NCI-H2196 treated with DMSO at 0.1 percent for 48 hours (cell line): ENCODE data around the gene NDST1.
"Not testable (repeated sequence)": the region's sequence is repeated elsewhere in the genome, so short reads cannot be mapped to it uniquely, and the experiment has no call there.

Source experiments
- DNase-seq: peaks from one replicate; lab custom pipeline; 2025; ENCODE audit not compliant: unreplicated experiment; lab: John Stamatoyannopoulos, UW

NDST1 gene

DNA sequence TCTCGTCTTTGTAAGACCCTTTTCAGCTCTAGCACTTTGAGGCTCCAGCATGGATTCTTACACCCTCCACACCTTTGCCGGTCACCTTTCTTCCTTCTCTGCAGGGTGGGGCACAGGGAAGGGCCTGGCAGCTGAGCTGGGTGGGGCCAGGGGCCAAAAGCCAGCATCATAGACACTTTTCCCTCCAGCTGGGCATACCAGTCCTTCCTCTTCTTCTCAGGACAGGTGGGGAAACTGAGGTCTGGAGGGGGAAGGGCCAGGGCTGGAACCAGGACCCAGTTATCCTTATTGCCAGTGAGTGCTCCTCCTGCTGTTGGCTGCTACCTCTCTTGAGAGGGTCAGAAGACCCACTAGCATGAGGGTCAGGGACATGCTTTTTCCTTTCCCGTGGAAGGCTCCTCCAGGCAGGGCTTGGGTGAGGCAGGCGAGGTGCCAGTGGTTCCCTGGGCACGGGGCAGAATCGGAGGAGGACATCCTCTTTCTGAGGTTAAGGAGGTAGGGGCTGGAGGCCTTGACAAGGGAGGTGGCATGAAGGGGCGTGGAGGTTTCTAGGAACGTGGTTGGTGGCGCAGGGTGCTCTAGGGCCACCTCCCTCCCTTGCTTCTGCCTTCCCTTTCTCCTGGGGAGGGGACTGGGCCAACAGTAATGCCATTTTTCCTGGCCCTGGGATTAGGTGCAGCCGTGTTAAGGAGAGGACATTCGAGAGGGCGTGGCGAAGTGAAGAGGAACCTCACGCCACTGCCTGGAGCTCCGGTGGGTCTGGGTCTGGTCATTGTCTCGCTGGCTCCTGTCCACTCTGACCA lies at the start of gene NDST1:
Gene NDST1, plus strand, starts transcription at position 658 of the 803 bp plus-strand sequence. CDS start 13,124 bp downstream, outside the sequence.
- DNase-seq: no peak

GRCh38 chr5:150458802-150459557 lies 49.0 kb upstream of the NDST1 start:
- DNase-seq: peak; percentile 22

DNA sequence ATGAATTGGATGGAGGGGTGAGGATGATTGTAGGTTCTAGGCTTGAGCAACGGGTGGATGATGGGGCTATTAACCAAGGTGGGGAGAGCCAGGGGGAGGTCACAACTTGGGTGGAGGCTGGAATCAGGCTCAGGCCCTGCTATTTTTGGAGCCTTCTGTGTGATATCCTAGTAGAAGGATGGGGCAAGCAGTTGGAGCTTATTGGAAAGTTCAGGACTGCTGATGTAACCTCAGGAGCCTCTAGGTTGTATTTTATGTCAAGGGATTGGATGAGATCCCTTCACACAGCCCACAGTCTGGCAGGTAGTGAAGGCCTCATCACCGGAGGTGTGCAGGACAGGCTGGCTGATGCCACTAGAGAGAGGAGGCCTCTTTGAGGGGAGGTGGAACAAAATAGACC lies 47.1 kb upstream of the NDST1 start:
- DNase-seq: no peak

- DNase-seq: peak; percentile 55
Observed at GRCh38 chr5:150461231-150461630, 46.7 kb upstream of the NDST1 start.

DNA sequence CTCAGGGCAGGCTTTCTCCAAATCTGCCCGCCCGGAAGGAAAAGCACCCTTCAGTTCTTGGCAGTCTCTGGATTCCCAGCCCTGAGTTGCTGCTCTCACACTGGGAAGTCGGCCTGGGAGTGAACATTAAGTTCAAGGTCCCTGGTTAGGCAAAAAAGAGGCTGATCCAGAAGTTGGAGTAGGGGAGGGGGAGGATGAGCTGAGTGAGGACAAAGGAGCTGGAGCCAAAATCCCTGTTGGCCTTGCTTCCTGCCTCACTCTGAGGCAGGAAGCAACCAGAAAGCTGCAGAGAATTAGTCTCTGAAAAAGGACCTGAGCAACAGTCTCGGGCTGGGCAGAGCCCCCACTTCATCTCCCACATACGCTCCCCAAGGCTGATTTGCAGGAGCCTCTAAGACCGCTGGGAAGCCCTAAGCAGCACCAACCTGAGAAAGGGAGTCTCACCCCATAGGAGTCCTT lies 43.3 kb upstream of the NDST1 start:
- DNase-seq: no peak

DNA sequence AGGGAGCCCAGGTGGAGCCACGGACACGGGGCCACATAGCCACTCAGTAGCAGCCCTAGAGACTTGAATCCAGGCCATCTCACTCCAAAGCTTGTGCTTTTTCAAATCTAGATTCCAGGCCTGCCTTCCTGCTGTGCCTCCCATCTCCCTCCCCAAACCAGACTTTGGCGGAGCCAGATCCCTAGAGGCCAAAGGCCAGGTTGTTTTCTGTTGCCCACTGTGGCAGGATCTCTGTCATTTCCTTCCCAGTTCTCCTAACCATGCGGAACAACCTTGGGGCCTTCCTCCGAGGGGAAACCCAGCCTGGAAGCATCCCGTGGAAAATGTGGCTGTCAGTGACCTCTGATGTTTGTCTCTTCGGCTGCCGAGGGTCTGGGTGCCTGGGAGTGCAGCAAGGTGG lies 42.0 kb upstream of the NDST1 start:
- DNase-seq: no peak

DNA sequence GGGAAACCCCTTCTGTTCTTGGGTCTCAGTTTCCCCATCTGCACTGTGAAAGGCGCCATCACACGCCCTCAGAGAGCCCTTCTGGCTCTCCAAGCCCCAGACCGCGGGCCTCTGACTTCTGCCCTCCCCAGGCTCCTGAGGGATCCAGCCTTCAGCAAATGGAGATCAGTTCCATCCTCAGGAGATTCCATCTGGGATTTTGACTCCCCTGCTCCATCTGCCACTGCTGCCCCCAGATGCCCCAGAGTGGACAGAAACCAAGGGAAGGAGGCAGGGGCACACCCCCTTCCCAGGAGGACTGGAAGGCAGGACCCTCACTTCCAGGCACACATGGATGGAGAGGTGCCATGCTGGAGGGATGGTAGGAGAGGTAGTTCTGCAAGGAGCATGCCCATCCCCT lies 39.7 kb upstream of the NDST1 start:
- DNase-seq: no peak

GRCh38 chr5:150469718-150470469 lies 38.0 kb upstream of the NDST1 start:
- DNase-seq: no peak

DNA sequence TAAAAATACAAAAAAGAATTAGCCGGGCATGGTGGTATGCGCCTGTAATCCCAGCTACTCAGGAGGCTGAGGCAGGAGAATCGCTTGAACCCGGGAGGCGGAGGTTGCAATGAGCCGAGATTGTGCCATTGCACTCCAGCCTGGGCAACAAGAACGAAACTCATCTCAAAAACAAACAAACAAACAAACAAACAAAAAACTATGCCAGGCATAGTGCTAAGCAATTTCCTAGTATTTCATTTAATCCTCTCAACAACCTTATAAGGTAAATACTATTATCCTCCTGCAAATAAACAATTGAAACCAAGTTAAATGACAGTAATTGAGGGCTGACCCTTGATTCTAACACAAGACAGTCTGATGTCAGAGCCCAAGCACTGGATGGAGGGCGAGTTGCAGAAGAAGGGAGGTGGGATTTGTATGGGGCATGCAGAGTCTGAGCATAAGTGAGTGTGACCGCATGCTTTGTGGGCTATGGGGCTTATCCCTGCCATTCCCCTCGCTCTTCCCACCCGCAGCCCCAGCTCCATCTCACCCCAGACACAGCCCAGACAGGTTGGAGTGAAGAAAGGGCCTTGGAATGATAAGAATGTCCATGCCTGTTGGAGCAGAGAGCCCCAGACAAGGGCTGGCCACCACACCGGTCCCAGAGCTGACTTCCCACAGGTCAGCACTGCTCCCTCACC lies 34.1 kb upstream of the NDST1 start:
- no peak for DNase-seq

DNA sequence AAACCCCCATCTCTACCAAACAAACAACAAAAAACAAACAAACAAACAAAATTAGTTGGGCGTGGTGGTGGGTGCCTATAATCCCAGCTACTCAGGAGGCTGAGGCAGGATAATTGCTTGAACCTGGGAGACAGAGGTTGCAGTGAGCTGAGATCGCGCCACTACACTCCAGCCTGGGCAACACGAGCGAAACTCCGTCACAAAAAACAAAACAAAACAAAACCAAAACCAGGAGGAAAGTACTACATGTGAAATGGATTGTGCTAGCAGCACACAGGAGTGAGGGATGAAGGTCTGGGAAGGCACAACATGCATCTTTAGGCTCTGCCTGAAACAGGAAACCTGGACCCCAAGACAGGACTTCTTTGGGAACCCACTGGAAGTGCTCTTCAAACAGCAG lies 31.4 kb upstream of the NDST1 start:
- not testable (repeated sequence) for DNase-seq

- no peak for DNase-seq
Observed at GRCh38 chr5:150479416-150479815, 28.5 kb upstream of the NDST1 start.

DNA sequence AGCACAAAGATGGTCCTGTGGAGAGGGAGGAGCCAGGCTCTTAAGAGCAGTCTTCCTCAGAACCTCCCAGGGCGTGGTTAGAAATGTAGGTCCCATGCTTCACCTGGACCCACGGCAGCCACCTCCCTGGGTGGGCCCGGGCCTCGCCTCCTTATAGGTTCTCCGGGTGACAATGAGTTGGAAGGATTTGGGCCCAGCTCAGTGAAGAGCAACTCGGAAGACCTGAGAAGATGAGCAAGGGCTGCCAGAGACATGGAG lies 26.3 kb upstream of the NDST1 start:
- no peak for DNase-seq

DNA sequence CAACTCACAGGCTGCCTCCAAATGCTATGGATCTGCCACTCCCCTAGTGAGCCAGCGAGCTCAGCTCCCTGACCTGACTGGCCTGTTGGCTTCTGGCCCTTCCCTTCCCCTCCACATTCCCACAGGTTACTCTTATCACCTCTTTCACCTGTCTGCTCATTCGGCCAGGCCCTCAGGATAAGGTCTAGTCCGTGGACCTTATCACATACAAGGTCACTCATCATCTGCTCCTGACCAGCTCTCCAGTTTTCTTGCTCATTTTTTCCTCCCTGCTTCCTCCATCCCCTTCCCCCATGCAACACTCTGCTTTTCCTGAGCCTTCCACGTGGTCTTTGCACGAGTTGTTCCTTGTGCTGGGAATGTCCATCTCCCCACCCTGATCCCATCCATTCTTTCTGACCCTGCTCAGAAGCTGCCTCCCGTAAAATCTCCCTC lies 25.9 kb upstream of the NDST1 start:
- no peak for DNase-seq

- DNase-seq: no peak
Observed at GRCh38 chr5:150484964-150485692, 22.8 kb upstream of the NDST1 start.

GRCh38 chr5:150485693-150486401 lies 22.1 kb upstream of the NDST1 start:
- no peak for DNase-seq

- no peak for DNase-seq
Observed at GRCh38 chr5:150486402-150487198, 21.3 kb upstream of the NDST1 start.

DNA sequence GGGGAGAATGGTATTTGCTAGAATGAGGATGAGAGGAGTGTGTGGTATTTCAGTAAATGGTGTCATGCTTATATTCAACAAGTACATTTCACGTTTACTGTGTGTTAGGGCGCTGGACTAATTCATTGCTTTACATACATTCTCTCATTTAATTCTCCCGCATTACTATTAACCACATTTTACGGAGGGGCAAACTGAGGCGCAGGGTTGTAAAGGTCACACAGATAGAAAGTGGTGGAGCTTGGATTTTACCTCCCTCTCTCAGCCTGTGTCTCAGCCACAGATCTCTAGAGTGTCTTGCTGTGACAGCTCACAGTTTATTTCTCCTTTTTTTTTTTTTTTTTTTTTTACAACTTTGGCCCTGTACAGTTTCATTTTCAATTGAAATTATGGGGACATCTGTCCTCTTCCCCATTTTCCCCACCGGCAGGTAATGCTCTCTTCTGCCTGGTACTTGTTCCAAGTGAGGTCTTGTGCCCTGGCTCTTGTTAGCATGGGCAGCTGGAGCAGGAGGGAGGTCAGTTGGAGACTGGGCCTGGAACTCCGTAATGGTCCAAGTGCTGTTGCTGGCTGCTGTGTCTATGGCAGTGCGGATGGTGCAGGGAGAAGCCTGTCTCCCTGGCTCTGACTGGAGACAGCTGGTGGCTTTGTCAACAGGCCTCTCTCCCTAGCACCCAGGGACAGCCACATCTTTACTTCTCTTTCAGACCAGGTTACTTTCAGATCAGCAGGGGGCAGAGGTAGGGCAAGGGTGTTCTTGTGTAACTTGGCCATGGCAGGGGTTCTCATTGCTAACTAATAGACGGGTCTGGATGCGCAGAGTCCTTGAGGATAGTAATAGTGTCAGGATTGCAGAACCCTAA lies 20.5 kb upstream of the NDST1 start:
- DNase-seq: no peak
